Measurements from ENCODE around the gene CDKN1C.

The CDKN1C gene

GRCh38 chr11:2835751-2836150 is 49.8 kb downstream of the CDKN1C start:
- Histone ChIP-seq H3F3A (ENCODE audit: insufficient read depth) (no peaks in the 10 kb centered on the region), H2AFZ (ENCODE audit: low read depth, low read length, severe bottlenecking) (no peak overlapping the region), H3K4me3 (ENCODE audit: insufficient read depth, low read length, poor library complexity, severe bottlenecking) (no peak overlapping the region), H4K20me1 (ENCODE audit: low read depth, low read length) (no peaks in the 10 kb centered on the region; the same call in 1 of the 2 replicates), H3K9me3 (ENCODE audit: insufficient read depth, low read length) (no peaks in the 10 kb centered on the region), H3K27me3 (ENCODE audit: low read length) (no peaks in the 10 kb centered on the region), H3K9ac (ENCODE audit: low read length) (no peak overlapping the region), H3K36me3 (ENCODE audit: low read length) (no peaks in the 10 kb centered on the region), H3K4me2 (ENCODE audit: low read depth, low read length, poor library complexity, severe bottlenecking) (no peak overlapping the region), H3K79me2 (ENCODE audit: insufficient read depth, low read length) (no peaks in the 10 kb centered on the region), H3K27ac (ENCODE audit: low read depth, low read length) (no peak overlapping the region), H3K9me2 (replicated peaks; ENCODE audit: insufficient read depth, low read length) (no peaks in the 10 kb centered on the region)
- TF ChIP-seq CTCF (IDR thresholded peaks at IDR 0.05; ENCODE audit: insufficient read depth, low read length, poor library complexity, severe bottlenecking) (no peak), EZH2phosphoT487 (conservative IDR thresholded peaks at IDR 0.05; ENCODE audit: low read length) (no peak)

- H3K4me2 ChIP-seq (ENCODE audit: low read depth, low read length, poor library complexity, severe bottlenecking), result no peak overlapping the region
- TF ChIP-seq EZH2phosphoT487 (conservative IDR thresholded peaks at IDR 0.05; ENCODE audit: low read length), result no peak
- TF ChIP-seq CTCF (IDR thresholded peaks at IDR 0.05; ENCODE audit: insufficient read depth, low read length, poor library complexity, severe bottlenecking), result no peak
- no peaks in the 10 kb centered on the region for H3F3A ChIP-seq (ENCODE audit: insufficient read depth)
- no peaks in the 10 kb centered on the region for H3K36me3 ChIP-seq (ENCODE audit: low read length)
- H3K9ac ChIP-seq (ENCODE audit: low read length), result no peak overlapping the region
- no peaks in the 10 kb centered on the region for H3K27me3 ChIP-seq (ENCODE audit: low read length)
- no peaks in the 10 kb centered on the region for H3K9me2 ChIP-seq (replicated peaks; ENCODE audit: insufficient read depth, low read length)
- no peak overlapping the region for H3K27ac ChIP-seq (ENCODE audit: low read depth, low read length)
- H3K4me3 ChIP-seq (ENCODE audit: insufficient read depth, low read length, poor library complexity, severe bottlenecking), result no peak overlapping the region
- H3K9me3 ChIP-seq (ENCODE audit: insufficient read depth, low read length), result no peaks in the 10 kb centered on the region
- H2AFZ ChIP-seq (ENCODE audit: low read depth, low read length, severe bottlenecking), result no peak overlapping the region
- no peaks in the 10 kb centered on the region for H3K79me2 ChIP-seq (ENCODE audit: insufficient read depth, low read length)
- no peaks in the 10 kb centered on the region; the same call in 1 of the 2 replicates for H4K20me1 ChIP-seq (ENCODE audit: low read depth, low read length)
Measured at GRCh38 chr11:2835296-2835695, 50.3 kb downstream of the CDKN1C start.

GRCh38 chr11:2834503-2835273 is 50.9 kb downstream of the CDKN1C start:
- no peak overlapping the region for H3K4me2 ChIP-seq (ENCODE audit: low read depth, low read length, poor library complexity, severe bottlenecking)
- no peaks in the 10 kb centered on the region for H3K27me3 ChIP-seq (ENCODE audit: low read length)
- no peaks in the 10 kb centered on the region for H3K9me3 ChIP-seq (ENCODE audit: insufficient read depth, low read length)
- H3F3A ChIP-seq (ENCODE audit: insufficient read depth), result no peaks in the 10 kb centered on the region
- no peaks in the 10 kb centered on the region for H3K79me2 ChIP-seq (ENCODE audit: insufficient read depth, low read length)
- no peak for TF ChIP-seq CTCF (IDR thresholded peaks at IDR 0.05; ENCODE audit: insufficient read depth, low read length, poor library complexity, severe bottlenecking)
- no peak for TF ChIP-seq EZH2phosphoT487 (conservative IDR thresholded peaks at IDR 0.05; ENCODE audit: low read length)
- H3K36me3 ChIP-seq (ENCODE audit: low read length), result no peaks in the 10 kb centered on the region
- H3K9ac ChIP-seq (ENCODE audit: low read length), result no peak overlapping the region
- no peaks in the 10 kb centered on the region; the same call in 1 of the 2 replicates for H4K20me1 ChIP-seq (ENCODE audit: low read depth, low read length)
- H3K4me3 ChIP-seq (ENCODE audit: insufficient read depth, low read length, poor library complexity, severe bottlenecking), result no peak overlapping the region
- H3K27ac ChIP-seq (ENCODE audit: low read depth, low read length), result no peak overlapping the region
- H2AFZ ChIP-seq (ENCODE audit: low read depth, low read length, severe bottlenecking), result no peak overlapping the region
- no peaks in the 10 kb centered on the region for H3K9me2 ChIP-seq (replicated peaks; ENCODE audit: insufficient read depth, low read length)
